ENCODE measurements around the gene SLC25A24.
"Not testable (repeated sequence)": the region's sequence is repeated elsewhere in the genome, so short reads cannot be mapped to it uniquely, and the experiment has no call there.

SLC25A24 gene

DNA sequence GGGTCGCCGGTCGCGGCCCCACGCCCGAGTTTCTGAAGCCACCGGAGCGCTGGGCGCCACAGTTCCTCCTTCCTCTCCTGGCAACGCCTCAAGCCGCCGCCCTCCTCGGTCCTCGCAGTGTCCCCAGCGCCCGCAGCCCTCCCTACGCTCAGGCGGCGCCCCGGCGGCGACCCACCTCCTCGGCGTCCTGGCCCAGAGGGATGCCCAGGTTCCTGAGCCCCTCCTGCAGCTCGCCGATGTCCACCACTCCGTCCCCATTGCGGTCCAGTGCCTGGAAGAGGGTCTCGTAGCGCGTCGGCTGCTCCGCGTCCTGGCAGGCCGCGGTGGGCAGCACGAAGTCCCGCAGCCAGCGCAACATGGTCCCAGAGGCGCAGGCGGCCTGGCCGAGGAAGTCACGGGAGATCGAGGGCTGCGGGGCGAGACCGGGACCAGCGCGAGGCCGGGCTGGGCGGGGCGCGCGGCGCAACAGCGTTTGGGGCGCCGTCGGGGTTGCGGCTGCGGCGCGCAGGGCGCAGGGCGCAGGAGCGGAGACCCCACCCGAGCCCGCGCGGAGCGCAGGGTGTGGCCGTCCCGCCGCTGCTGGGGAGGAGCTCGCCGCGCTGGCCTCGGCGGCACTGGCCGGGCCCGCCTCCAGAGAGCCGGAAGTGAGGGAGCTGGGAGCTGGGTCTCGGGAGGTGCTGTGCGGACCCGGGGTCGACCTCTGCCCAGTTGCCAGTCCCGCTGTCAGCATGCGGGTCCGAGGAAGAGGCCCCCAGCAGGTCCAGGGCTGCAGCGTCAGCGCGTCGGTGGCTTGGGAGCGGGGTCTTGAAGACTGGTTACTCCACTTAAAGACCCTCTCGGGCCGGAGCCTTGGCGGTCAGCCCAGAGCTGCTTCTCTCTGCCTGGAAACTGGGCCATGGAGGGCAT, at the start of gene SLC25A24:
Gene SLC25A24, minus strand, starts transcription at position 563 of the 906 bp plus-strand sequence. Its CDS starts 205 bp downstream, at position 358.
- peak; percentile 59 for DNase-seq (ENCODE audit: low read depth)

DNA sequence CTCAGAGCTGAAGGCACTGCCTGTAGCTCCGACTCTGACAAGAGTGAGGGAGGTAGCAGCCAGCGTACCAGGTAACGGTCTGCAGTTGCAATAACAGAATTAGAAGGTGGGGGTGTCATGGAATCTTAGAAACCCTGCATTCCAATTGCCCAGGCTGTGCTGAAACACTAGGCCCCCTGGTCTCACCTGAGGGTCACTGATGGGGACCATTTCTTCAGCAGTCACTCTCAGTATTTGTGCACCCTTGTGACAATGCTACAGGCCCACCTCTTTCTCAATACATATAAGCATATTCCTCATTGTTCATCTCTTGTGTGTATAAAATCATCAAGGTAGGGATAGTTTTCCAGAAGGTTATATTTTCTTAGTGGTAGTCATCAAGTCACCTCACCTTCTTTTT, 43.8 kb upstream of the SLC25A24 start, which contains the start of gene NBPF4:
Gene NBPF4, minus strand, starts transcription at position 101 of the 400 bp plus-strand sequence. CDS start 315 bp downstream, outside the sequence.
- DNase-seq (ENCODE audit: low read depth): not testable (repeated sequence)

DNA sequence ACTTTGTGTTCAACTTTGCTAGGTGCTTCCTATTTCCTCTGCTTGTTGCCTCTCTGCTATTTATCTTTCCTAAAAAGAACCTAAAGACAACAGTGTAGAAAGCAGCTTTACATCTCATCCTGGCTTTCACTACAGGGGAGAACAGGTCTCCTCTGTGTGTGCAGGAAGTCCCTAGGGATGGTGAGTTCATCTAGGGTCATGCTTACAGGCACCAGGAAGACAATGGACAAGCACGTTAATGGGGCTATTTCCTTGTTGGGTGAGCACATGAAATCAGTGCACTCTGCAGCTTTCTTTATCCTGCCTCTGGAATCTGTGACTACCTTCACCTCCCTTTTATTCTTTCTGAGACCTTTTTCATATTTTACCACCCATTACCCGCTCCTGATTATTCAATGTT, 39.3 kb upstream of the SLC25A24 start:
- DNase-seq (ENCODE audit: low read depth): not testable (repeated sequence)

DNA sequence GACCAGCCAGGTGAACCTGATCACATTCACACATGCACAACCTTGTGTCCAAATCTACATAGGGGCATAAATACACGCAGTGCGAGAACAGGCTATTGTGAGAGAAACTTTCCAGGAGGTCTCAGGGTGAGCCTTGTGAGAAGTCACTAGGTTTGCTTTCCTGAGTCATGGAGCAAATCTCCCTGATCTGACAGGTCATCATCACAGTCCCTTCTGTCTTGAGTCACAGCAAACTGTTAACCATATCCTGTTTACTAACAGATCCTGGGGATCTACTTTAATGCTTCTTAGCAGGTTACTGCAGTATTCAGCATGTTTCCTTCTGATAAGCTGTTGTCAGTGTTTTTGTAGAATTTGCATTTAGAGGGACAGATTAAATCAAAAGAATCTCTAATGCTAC, 35.2 kb upstream of the SLC25A24 start:
- DNase-seq (ENCODE audit: low read depth): not testable (repeated sequence)

DNA sequence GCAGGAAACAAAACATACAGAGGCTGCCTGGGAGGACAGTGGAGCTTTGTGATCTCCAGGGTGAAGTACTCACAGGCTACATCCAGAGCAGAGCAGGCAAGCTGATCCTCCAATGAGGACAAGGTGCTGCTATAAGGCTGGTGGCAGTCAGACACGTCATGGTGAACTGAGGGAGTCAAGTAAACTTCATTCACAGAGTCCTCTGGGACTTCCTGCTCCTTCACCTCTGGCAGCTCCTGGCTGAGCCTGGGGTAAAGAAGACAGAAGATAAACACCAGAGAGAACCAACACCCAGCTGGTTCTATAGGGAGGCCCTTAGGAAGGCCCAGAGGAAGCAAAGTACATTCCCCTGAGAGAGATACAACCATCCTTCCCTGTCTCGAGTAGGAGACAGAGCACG, 32.0 kb upstream of the SLC25A24 start:
- not testable (repeated sequence) for DNase-seq (ENCODE audit: low read depth)

DNA sequence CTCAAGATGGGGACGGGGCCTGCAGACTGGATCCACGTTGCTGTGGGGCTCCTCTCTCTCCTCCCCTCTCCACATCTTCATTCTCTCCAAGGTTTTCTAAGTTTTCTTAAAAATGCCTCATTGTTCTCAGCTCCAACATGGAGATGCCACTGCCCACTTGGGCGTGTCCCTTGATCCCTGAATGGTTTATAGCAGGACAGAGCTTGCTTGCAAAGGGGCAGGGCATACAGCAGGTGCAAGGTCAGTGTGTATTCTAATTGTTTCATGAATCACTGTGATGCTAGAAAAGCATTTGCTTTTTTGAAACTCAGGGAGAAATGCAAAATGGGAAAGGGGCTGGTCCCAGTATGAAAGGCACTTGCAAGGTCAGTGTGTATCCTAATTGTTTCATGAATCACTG, 29.8 kb upstream of the SLC25A24 start:
- not testable (repeated sequence) for DNase-seq (ENCODE audit: low read depth)

DNA sequence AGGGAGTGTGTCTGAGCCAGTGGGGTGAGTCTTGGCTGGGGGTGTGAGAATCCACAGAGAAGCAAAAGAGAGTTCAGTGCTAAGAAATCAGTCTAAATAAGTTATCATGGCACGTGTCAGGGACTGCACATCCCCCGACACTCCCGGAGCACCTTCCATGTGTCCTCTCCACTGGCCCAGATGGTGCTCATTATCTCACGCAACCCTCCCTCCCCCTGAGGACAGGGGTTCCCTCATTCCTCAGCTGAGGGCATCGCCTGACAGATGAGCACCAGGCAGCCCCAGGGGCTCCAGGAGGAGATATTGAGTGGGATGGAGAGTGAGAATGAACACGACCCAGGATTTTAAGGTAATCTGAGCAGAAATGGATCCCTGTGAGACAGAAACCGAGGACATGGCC, 27.6 kb upstream of the SLC25A24 start:
- not testable (repeated sequence) for DNase-seq (ENCODE audit: low read depth)

DNA sequence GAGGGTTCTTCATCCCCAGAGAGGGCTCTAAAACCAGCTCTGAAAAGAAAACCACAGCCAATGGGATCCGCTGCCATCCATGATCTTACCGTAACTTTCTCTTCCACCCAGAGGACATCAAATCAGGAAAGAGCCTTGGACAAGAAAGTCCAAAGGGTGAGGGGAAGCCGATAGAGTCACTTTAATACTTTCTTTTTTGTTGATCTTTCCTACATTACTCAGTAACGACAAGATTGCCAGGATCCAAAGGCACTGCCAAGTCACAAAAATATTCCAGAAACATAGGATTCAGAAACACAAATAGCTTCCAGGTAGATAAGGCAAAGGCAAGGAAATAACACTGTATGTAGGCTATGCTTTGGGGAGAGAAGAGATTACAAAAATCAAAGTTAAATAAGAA, 26.7 kb upstream of the SLC25A24 start:
- not testable (repeated sequence) for DNase-seq (ENCODE audit: low read depth)

DNA sequence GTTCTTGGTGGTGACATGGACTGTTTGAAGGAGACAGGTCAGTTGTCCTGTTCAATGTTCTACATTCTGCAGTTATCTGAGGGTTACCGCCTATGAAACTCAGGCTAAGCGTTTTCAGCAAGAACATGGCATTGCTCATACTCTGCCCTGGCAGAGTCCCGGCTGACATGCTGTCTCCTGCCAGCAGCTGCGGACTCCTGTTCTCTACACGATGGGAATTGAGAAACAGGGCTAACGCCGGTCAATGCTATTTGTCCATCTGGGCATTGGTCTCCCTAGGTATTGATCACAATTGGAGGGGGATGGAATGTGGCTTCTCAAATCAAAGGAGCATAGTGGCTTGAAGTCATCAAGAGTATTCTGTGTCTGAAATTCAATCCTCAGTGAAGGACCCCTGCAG, 23.1 kb upstream of the SLC25A24 start:
- DNase-seq (ENCODE audit: low read depth): not testable (repeated sequence)

DNA sequence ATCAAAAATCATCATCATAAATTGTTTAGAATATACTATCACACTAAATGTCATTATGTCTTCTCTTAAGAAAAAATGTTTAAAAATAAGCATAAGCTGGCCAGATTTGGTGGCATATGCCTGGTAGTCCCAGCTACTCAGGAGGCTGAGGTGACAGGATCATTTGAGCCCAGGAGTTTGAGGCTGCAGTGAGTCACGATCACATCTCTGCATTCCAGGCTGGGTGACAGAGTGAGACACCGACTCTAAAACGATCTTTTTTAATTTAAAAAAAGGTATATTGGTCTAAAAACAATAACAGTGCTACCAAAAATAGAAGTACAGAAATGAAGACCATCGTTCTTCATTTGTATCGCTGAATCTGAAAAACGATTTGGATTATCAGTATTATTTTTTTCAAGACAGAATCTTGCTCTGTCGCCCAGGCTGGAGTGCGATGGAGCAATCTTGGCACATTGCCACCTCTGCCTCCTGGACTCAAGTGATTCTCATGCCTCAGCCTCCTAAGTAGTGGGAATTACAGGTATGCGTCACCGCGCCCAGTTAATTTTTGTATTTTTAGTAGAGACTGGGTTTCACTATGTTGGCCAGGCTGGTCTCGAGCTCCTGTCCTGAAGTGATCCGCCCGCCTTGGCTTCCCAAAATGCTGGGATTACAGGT, 17.5 kb upstream of the SLC25A24 start:
- not testable (repeated sequence) for DNase-seq (ENCODE audit: low read depth)

DNA sequence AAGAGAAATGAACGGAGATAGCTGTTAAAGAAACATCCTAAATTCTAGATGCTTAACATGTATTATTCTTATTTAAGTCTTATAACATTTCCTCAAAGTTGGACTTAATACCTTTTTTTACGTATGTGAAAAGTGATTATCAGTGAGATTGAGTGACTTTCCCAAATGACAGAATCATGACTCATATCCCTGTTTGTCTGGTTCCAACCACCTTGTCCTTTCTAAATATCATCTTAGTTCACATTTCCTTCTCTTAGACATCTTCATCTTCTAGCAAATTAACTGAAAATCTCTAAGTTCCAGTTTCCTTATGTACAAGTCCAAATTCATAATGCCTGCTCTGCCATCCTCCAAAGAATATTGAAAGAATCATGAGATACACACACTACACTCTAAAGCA, 16.9 kb upstream of the SLC25A24 start:
- not testable (repeated sequence) for DNase-seq (ENCODE audit: low read depth)

DNA sequence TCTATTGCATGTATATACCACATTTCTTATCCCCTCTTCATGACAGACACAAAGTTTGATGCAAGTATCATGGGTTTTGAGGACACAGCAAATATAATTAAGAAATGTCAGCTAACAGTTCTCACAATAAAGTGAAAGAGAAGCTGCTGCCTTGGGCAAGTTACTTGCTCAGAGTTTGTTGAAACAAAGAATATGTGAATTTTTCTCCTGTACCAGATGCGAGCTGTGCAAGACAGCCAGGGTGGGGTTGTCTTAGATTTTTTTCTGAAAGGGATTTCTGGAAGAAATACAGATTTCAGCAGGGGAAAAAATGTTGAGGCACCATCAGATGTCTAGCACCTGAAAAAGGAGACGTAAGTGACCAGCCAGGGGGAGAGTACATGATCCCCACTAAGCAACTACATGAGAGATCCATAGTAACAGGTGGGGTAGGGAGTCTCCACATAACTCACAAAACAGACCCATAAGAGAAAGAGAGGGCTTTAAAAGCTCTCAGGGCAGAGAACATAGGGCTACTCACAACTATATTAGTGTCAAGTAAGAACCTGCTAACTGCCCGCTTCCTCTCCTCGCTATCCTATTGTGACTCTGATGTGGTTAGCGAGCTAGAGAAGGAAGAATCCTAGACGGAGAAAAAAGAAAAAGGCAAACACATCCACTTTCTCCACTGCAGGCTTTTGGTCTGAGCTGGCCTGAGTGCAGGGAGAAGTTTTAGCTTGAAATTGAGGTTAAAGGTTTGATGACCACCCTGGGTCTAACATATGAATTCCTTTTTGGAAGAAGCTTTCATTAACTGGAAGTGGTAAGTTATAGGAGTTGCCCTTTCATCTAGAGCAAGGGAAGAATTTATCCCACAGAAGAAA, 16.1 kb upstream of the SLC25A24 start:
- DNase-seq (ENCODE audit: low read depth): not testable (repeated sequence)

DNA sequence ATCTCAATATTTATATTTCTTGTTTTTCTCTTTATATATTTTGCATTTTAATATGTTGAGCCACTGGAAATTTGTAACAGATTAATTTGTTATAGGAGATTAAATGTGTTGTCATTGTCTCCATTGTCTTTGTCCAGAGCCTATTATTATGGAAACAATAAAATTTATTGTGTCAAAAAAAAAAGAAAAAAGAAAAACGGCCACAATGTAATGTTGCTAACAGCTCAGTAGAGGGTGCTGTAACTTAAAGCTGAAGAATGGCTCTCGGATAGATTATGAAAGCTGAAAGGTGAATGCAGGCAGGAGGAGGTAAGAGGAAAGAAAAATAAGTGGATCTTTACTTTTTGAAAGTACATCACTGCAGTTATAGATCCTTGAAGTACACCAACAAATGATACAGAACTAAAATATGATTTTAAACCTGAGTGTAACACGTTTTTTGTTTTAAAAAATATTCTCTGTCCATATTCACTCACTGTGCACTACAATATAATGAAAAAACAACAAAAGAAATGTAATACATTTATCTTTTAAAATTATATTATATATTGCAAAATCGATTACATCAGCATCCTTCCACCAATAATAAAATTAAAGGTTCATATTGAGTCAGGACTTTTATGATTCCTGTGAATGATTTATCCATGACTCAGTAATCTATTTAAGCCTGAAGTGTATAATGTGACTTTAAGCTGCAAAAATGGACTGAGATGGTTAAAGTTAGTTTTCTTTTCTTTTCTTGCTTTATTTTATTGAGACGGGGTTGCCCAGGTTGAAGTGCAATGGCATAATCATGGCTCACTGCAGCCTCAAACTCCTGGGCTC, 14.7 kb upstream of the SLC25A24 start:
- not testable (repeated sequence) for DNase-seq (ENCODE audit: low read depth)

DNA sequence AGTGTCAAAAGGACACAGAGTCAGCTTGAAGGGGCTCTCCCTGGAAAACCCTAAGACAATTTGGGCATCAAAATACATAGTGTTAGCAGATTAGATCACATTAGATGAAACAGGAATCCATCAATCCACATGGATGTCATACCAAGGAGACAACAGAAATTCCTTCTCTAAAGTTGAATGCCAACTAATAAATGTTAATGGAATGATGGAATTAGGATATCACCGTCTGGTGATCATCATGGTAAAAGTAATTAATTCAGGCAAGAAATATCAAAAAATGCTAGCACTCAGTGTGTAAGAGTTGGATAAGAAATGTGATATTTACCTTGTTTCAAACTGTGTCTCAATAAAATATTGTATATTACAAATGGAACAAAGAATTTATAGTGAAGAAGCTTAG, 10.9 kb upstream of the SLC25A24 start:
- DNase-seq (ENCODE audit: low read depth): no peak

DNA sequence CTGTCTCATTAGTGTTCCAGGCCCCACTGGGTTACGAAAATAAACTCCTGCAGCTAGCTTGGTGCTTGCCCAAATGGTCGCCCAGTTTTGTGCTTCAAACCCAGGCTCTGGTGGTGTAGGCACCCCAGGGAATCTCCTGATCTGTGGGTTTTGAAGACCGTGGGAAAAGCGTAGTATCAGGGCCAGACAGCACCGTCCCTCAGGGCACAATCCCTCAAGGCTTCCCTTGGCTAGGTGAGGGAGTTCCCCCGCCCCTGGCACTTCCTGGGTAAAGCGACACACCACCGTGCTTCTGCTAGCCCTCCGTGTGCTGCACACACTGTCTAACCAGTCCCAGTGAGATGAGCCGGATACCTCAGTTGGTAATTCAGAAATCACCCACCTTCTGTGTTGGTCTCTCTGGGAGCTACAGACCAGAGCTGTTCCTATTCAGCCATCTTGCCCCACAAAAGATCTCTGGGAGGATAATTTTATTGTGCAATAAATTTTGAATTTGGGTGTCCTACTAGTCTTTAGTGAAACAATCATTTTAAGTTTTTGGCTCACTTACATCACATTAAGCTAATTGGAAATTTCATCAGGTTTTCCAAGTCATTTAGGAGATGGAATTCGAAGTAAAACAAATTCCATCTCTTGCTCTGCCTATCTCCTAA, 9.4 kb upstream of the SLC25A24 start:
- DNase-seq (ENCODE audit: low read depth): no peak

DNA sequence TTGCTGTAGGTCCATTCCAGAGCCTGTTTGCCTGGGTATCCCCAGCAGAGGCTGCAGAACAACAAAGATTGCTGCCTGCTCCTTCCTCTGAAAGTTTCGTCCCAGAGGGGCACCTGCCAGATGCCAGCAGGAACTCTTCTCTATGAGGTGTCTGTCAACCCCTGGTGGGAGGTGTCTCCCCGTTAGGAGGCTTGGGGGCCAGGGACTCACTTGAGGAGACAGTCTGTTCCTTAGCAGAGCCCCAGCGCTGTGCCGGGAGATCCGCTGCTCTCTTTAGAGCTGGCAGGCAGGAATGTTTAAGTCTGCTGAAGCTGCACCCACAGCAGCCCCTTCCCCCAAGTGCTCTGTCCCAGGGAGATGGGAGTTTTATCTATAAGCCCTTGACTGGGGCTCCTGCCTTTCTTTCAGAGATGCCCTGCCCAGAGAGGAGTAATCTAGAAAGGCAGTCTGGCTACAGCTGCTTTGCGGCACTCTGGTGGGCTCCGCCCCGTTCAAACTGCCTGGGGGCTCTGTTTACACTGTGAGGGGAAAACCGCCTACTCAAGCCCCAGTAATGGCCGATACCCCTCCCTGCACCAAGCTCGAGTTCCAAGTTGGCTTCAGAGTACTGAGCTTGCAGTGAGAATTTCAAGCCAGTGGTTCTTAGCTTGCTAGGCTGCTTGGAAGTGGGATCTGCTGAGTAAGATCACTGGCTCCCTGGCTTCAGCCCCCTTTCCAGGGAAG, 8.7 kb upstream of the SLC25A24 start:
- DNase-seq (ENCODE audit: low read depth): no peak

DNA sequence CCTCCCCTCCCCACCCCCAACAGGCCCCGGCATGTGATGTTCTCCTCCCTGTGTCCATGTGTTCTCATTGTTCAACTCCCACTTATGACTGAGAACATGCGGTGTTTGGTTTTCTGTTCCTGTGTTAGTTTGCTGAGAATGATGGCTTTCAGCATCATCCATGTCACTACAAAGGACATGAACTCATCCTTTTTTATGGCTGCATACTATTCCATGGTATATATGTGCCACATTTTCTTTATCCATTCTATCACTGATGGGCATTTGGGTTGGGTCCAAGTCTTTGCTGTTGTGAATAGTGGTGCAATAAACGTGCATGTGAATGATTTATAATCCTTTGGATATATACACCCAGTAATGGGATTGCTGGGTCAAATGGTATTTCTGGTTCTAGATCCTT, 3.4 kb upstream of the SLC25A24 start:
- not testable (repeated sequence) for DNase-seq (ENCODE audit: low read depth)

DNA sequence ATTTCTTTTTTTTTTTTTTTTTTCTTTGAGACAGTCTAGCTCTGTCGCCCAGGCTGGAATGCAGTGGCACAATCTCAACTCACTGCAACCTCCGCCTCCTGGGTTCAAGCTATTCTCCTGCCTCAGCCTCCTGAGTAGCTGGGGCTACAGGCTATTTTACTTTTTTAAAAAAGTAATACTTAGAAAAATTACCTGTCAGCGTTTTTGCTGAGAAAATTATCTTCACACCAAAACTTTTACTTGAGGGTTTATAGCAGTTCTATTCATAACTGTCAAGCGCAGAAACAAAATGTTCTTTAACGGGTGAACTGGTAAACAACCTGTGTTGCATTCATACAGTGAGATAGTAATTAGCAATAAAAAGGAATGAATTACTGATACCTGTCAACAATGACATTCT, 1.5 kb upstream of the SLC25A24 start:
- no peak for DNase-seq (ENCODE audit: low read depth)

DNA sequence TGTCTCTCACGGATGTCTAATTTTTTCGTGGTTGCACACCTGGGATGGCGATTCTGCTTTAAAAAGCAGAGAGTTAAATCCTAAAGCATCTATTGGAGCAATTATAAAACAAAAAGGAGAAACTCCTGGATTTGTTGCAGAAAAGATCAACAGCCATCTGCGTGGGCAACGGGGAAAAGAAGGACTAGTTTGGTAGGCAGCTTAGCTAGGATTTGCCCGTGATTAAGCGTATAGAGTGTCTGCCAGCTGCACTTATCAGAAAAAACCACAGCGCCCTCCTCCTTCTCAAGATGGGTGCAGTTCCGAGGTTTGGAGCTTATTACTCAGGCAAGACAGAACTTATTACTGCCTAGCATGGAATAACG, 526 bp upstream of the SLC25A24 start:
- DNase-seq (ENCODE audit: low read depth): peak; percentile 64

DNA sequence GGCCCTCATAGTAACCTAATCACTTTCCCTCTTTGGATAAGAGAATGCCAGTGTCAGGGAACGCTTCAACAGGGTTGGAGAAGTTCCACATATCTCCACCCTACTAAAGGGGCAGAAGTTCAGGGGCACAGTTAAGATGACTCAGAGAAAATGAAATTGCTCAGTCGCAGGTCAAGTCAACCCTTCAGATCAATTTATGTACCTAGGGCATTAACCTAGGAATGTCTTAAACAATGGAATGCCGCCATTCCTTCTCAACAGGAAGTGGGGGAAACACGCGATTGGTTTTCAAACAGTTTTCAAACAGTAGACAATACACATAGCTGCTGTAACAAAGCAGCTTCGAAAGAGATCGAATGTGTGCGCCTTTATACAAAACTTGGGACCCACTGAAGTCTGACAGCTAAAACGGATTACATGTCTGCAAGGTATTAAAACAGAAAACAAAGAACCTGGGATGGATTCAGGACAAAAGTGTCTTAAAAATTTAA, 897 bp downstream of the SLC25A24 start:
- peak; percentile 31 for DNase-seq (ENCODE audit: low read depth)
